Effector memory CD4-positive, alpha-beta T cell (primary cell): ENCODE measurements around the gene LCP2.
A peak's percentile ranks its signal among the peaks of the same experiment; 100 is the strongest.

Experiments used
- DNase-seq, 3 donors: peaks; one replicate each; pipeline ENCODE4 v3.0.0-alpha.2; 2020
- H3K27ac ChIP-seq: 2 replicates; pipeline ENCODE4 v1.7.0; 2013; ENCODE audit warnings: mild to moderate bottlenecking, low read length, moderate library complexity; ENCODE audit not compliant: insufficient read depth, poor library complexity, severe bottlenecking
- H3K27me3 ChIP-seq: replicated peaks from 2 replicates; pipeline ENCODE4 v1.7.0; 2013; ENCODE audit warnings: mild to moderate bottlenecking, low read length; ENCODE audit not compliant: insufficient read depth, control insufficient read depth, poor library complexity, severe bottlenecking
- H3K36me3 ChIP-seq: 2 replicates; pipeline ENCODE4 v1.7.0; 2013; ENCODE audit warnings: mild to moderate bottlenecking, low read length, moderate library complexity; ENCODE audit not compliant: control insufficient read depth, insufficient read depth
- H3K4me1 ChIP-seq: 2 replicates; pipeline ENCODE4 v1.7.0; 2013; ENCODE audit warnings: low read length, mild to moderate bottlenecking; ENCODE audit not compliant: control insufficient read depth, insufficient read depth, poor library complexity, severe bottlenecking
- H3K4me3 ChIP-seq: 2 replicates; pipeline ENCODE4 v1.7.0; 2013; ENCODE audit warnings: low read length, low read depth, mild to moderate bottlenecking; ENCODE audit not compliant: insufficient read depth, poor library complexity, severe bottlenecking
- H3K9me3 ChIP-seq: 2 replicates; pipeline ENCODE4 v1.7.0; 2013; ENCODE audit warnings: mild to moderate bottlenecking, low read length, moderate library complexity; ENCODE audit not compliant: control insufficient read depth
- total RNA-seq, 3 donors: gene quantifications; one replicate each; lab custom pipeline; 2026; lab: John Stamatoyannopoulos, UW

Gene LCP2
- 146 to 263 (median 238) reads per million in 3 donors for total RNA-seq

GRCh38 chr5:170297589-170298462, at the start of gene LCP2:
TSS of gene LCP2 (minus strand) at chr5:170297777. CDS start at chr5:170297611, 166 bp downstream.
- H3K27ac ChIP-seq = peak within 1 kb of the TSS; percentile 97

GRCh38 chr5:170347022-170347567, 49.5 kb upstream of the LCP2 start:
- Histone ChIP-seq H3K36me3 (no peaks in the 10 kb centered on the region), H3K9me3 (no peaks in the 10 kb centered on the region), H3K4me3 (no peak overlapping the region), H3K27ac (no peak overlapping the region), H3K4me1 (no peaks in the 10 kb centered on the region), H3K27me3 (no peaks in the 10 kb centered on the region)
- DNase-seq = no peak

More at GRCh38 chr5:170297589-170298462, at the start of gene LCP2:
- Histone ChIP-seq H3K4me3 (peak within 1 kb of the TSS; percentile 98), H3K36me3 (peaks cover 7% of the 10 kb centered on the region), H3K27me3 (no peaks in the 10 kb centered on the region), H3K9me3 (no peaks in the 10 kb centered on the region), H3K4me1 (peaks cover 55% of the 10 kb centered on the region)
- peak; percentile 45 to 48 (median 46) for DNase-seq

DNA sequence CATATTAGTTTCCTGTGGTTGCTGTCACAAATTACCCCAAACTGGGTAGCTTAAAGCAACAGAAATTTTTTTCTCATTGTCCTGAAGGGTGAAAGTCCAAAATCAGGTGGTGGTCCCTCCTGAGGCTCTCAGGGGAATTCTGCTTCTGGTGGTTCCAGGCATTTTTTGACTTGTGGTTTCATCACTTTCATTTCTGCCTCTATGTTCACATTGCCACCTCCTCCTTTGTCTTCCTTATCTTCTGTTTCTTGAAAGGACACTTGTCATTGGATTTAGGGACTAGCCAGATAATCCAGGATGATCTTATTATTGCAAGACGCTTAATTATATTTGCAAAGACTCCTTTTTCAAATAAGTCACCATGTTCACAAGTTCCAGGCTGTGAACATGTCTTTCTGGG, 48.4 kb upstream of the LCP2 start:
- no peaks in the 10 kb centered on the region for H3K9me3 ChIP-seq
- H3K4me3 ChIP-seq = no peak overlapping the region
- H3K27ac ChIP-seq = no peak overlapping the region
- H3K4me1 ChIP-seq = no peaks in the 10 kb centered on the region
- H3K27me3 ChIP-seq = no peaks in the 10 kb centered on the region
- no peaks in the 10 kb centered on the region for H3K36me3 ChIP-seq
- DNase-seq = no peak

- H3K36me3 ChIP-seq = no peaks in the 10 kb centered on the region
- H3K27ac ChIP-seq = no peak overlapping the region
- no peak overlapping the region for H3K4me3 ChIP-seq
- DNase-seq = no peak
- peaks cover 7% of the 10 kb centered on the region for H3K4me1 ChIP-seq
- H3K27me3 ChIP-seq = no peaks in the 10 kb centered on the region
- no peaks in the 10 kb centered on the region for H3K9me3 ChIP-seq
Observed at GRCh38 chr5:170343177-170343576, 45.6 kb upstream of the LCP2 start.

- Histone ChIP-seq H3K4me3 (no peak overlapping the region), H3K27ac (no peak overlapping the region), H3K36me3 (no peaks in the 10 kb centered on the region), H3K4me1 (peaks cover 7% of the 10 kb centered on the region), H3K9me3 (no peaks in the 10 kb centered on the region), H3K27me3 (no peaks in the 10 kb centered on the region)
- no peak for DNase-seq
Observed at GRCh38 chr5:170342153-170342725, 44.7 kb upstream of the LCP2 start.

DNA sequence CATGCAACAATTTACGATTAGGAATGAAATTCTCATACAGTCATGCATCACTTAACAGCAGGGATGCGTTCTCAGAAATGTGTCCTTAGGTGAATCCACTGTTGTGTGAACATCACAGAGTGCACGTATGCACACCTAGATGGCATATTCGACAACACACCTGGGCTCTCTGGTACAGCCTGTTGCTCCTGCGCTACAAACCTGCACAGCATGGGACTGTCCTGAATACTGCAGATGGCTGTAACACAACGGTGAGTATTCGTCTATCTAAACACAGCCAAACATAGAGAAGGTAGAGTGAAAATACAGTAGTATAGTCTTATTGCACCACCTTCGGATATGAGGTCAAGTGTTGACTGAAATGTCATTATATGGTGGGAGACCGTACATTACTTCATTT, 44.0 kb upstream of the LCP2 start:
- Histone ChIP-seq H3K36me3 (no peaks in the 10 kb centered on the region), H3K27me3 (no peaks in the 10 kb centered on the region), H3K27ac (no peak overlapping the region), H3K4me3 (no peak overlapping the region), H3K9me3 (no peaks in the 10 kb centered on the region), H3K4me1 (peaks cover 14% of the 10 kb centered on the region)
- no peak for DNase-seq

- Histone ChIP-seq H3K27me3 (no peaks in the 10 kb centered on the region), H3K9me3 (no peaks in the 10 kb centered on the region), H3K4me1 (peaks cover 27% of the 10 kb centered on the region), H3K4me3 (no peak overlapping the region), H3K36me3 (no peaks in the 10 kb centered on the region), H3K27ac (no peak overlapping the region)
- no peak for DNase-seq
Observed at GRCh38 chr5:170339780-170340167, 42.2 kb upstream of the LCP2 start.

DNA sequence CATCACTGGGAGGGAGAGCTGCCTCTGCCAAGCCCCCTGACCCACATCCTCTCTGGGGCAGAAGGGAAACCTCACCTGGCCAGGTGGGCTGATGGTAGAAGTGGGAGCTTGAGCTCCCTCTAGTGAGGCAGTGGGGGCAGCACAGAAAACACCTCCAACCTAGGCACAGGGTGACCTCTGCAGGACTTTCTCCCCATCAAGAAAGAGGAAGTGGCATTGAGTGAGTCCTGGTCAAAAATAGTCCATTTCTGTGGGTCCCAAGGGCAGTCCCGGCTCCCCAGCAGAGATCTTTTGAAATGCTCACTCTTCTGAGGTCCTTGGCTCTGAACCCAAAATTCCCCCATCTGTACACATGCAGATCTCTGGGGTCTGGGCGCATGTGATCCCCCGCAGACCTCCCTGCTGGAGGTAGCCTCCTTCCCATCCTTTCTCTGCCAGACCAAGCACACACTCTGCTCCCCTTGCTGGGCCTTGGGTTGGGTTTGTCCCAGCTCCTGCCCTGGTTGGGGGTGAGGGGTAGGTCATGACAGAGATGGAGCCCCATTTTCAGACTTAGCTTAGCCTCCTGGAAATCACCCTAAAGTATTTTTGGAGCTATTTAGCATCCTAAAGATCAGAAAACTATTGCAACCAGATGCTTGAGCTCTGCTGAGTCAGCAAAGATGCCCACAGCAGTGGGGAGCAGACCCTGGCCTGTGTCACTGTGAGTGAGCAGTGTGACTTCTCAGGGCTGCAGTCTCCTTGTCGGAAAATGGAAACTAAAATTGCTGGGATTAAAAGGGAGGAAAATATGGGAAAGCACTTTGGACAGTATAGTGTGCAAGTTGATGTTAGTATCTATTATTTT, 41.6 kb upstream of the LCP2 start:
- DNase-seq = peak; percentile 42 to 58 (median 49)
- Histone ChIP-seq H3K27me3 (no peaks in the 10 kb centered on the region), H3K9me3 (no peaks in the 10 kb centered on the region), H3K27ac (no peak overlapping the region), H3K4me1 (peaks cover 33% of the 10 kb centered on the region), H3K4me3 (no peak overlapping the region), H3K36me3 (no peaks in the 10 kb centered on the region)

DNA sequence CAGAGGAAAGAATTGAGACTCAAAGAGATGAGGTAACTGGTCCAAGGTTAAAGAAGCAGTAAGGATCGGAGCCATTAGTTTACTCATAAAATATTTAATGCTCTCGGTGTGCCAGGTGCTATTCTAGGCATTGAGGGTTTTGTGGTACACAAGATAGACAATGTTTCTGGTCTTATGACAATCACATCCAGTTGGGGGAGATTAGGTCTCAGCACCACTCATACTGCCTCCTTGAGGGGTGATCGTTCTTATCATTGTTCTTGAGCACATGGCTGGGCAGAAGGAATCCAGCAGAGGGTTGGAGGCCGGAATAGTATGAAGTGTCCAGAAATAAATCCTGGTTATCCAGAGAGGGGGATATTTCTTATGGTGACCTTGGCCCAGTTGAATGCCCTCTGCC, 40.7 kb upstream of the LCP2 start:
- no peaks in the 10 kb centered on the region for H3K27me3 ChIP-seq
- H3K4me3 ChIP-seq = no peak overlapping the region
- no peak overlapping the region for H3K27ac ChIP-seq
- H3K9me3 ChIP-seq = no peaks in the 10 kb centered on the region
- H3K4me1 ChIP-seq = peaks cover 41% of the 10 kb centered on the region
- no peak for DNase-seq
- H3K36me3 ChIP-seq = no peaks in the 10 kb centered on the region
